Activated CD8-positive, alpha-beta memory T cell treated with anti-CD3 and anti-CD28 coated beads for 24 hours (primary cell): ENCODE data around the gene MYBL2.
"Not testable (repeated sequence)": the region's sequence is repeated elsewhere in the genome, so short reads cannot be mapped to it uniquely, and the experiment has no call there.

Source experiments
- DNase-seq: peaks from one replicate; pipeline ENCODE4 v3.0.0-alpha.2; 2020

MYBL2 gene

DNA sequence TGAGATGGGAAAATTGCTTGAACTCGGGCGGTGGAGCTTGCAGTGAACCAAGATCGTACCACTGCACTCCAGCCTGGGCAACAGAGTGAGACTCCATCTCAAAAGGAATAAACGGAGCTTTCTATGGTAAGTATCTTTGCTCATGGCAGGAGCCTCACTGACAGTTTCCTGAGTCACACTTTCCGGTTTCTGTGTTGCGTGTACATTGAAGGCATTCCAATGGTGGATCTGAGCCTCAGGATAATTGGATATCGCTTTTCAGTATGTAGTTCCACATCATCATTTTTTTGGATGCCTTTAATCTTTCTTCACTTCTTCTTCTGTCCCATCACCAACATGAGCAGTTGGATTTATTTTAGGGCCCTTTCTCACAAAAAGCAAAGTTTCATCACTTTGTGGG lies 88.5 kb downstream of the MYBL2 start:
- DNase-seq, result no peak

DNA sequence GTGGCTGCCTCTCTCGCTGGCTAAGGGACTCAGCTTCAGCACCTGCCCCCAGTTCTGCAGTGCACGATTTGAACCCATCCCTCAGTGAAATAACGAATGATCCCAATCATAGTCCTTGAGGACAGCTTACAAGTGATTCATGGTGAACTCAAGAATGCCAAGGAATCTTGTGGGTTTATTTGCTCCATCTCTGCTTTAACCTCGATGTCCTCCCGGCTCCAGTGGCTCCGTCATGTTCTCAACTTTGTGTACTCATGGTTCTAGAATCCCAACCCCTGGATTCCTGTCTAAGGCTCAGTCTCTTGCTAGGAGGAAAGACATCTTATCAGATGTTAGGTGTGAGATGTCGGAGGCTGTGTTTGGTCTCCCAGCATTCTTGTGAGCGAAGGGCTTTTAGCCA lies 88.9 kb downstream of the MYBL2 start:
- DNase-seq, result no peak

DNA sequence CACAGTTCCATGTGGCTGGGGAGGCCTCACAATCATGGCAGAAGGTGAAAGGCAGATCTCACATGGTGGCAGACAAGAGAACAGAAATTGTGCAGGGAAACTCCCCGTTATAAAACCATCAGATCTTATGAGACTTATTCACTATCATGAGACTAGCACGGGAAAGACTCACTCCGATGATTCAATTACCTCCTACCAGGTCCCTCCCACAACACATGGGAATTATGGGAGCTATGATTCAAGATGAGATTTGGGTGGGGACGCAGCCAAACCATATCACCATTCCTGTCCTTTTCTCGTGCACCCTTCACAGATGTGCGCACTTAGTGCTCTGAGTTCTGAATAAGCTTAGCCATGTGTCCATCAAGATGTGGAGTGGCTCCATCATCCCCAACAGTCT lies 91.0 kb downstream of the MYBL2 start:
- DNase-seq, result not testable (repeated sequence)

DNA sequence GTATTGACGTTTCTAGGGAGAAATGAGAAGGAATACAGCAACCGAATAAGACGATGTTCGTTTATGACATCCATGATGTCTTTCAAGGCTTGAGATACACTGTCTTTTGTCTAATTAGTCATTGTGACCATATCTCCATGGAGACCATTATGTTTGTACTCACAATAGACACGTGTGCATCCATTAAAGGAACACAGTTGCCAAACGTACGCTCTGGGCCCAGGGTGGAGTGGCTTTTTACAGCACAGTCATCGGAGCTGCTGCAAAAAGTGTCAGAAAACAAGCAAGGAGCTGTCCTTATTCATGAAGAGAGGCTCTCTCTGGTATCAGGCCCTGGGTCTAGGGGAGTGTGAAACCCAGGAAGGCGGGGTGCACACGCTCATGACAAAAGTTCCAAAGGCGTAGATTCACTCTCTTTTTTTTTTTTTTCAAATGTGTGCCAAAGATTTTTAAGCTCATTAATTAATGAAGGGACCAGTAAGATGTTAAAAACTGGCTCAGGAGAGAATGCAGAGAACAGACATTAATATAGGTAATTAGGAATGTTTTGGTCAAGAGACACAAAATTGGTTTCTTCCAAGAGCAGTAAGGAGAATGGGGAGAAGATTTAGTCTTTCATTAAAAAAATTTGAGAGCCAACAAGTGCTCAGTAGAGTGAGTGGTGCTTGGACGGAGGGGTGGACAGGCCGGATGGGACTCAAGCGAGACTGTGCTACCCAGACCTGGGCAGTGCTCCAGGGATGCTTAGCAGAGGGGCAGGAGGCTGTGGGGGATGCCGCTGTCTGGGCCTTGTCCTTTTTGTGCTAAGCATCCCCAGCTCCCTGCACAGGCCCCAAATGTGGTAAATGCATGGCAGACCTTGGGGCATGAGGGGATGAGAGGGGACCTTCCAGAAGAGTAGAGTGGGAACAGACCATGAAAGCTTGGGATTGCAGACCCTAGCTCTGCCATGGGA lies 94.7 kb downstream of the MYBL2 start:
- no peak for DNase-seq

DNA sequence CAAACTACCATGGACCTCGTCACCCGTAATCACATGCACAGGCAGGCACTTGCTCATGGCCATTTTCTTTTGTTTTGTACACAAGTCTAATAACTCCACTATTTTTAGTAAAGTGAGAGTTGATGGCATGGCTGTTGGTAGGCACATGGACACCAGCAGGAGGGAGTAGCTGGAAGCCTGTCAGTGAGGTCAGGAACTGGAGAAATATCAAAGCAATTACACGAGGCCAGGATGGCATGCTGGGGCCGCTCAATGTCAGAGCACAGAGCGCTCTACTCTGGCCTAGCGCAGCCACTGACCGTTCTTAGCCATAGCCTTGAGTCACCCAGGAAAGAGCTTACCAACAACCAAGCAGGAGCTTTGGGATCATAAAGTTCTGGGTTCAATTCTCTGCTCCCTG lies 96.0 kb downstream of the MYBL2 start:
- DNase-seq, result no peak

DNA sequence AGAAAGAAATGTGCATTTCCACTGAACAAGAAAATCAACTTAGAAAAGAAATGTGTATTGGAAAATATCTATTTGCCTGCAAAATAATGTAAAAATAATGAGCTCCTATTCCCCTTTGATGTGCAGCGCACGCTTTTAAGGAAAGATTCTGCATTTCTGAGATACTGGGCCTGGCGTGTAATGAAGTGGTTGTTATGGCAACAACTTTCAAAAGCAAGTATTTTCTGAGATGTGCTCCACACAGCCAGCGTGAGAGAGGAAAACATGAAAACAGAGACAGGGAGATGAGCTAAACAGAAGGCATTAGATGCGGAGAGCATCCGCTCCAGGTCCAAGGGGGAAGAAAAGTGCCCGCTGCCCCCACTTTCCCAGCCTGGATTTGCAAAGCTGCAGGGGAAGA lies 99.0 kb downstream of the MYBL2 start:
- DNase-seq, result no peak
